ENCODE data around the gene IQCN.

The IQCN gene

GRCh38 chr19:18225355-18225701, 48.9 kb downstream of the IQCN start:
- no peak overlapping the region for H3K27ac ChIP-seq (ENCODE audit: low read length)
- H3K4me3 ChIP-seq (ENCODE audit: low read depth in 1 of 2, low read length in 2 of 2) = peak overlapping the region in 1 of 2 donors; percentile 57

GRCh38 chr19:18224525-18225354, 49.5 kb downstream of the IQCN start:
- Histone ChIP-seq H3K27me3 (ENCODE audit: low read depth, low read length) (peaks cover 15% of the 10 kb centered on the region), H3K4me3 (ENCODE audit: low read depth in 1 of 2, low read length in 2 of 2) (peak overlapping the region; percentile 57 to 65), H3K4me1 (ENCODE audit: control insufficient read depth in 1 of 2, insufficient read depth in 2 of 2, low read length in 2 of 2) (peaks cover 0 to 38% of the 10 kb centered on the region in 2 donors), H3K36me3 (ENCODE audit: control insufficient read depth in 1 of 2, insufficient read depth in 2 of 2, low read length in 2 of 2) (no peaks in the 10 kb centered on the region), H3K9me3 (ENCODE audit: control insufficient read depth in 1 of 2, low read length in 2 of 2) (no peaks in the 10 kb centered on the region), H3K27ac (ENCODE audit: low read length) (no peak overlapping the region)

More at GRCh38 chr19:18225355-18225701, 48.9 kb downstream of the IQCN start:
- H3K36me3 ChIP-seq (ENCODE audit: control insufficient read depth in 1 of 2, insufficient read depth in 2 of 2, low read length in 2 of 2) = no peaks in the 10 kb centered on the region
- peaks cover 0 to 38% of the 10 kb centered on the region in 2 donors for H3K4me1 ChIP-seq (ENCODE audit: control insufficient read depth in 1 of 2, insufficient read depth in 2 of 2, low read length in 2 of 2)
- no peaks in the 10 kb centered on the region for H3K9me3 ChIP-seq (ENCODE audit: control insufficient read depth in 1 of 2, low read length in 2 of 2)
- peaks cover 15% of the 10 kb centered on the region for H3K27me3 ChIP-seq (ENCODE audit: low read depth, low read length)

- no peaks in the 10 kb centered on the region for H3K36me3 ChIP-seq (ENCODE audit: control insufficient read depth in 1 of 2, insufficient read depth in 2 of 2, low read length in 2 of 2)
- H3K27me3 ChIP-seq (ENCODE audit: low read depth, low read length) = peaks cover 15% of the 10 kb centered on the region
- H3K9me3 ChIP-seq (ENCODE audit: control insufficient read depth in 1 of 2, low read length in 2 of 2) = no peaks in the 10 kb centered on the region
- H3K27ac ChIP-seq (ENCODE audit: low read length) = no peak overlapping the region
- peaks cover 0 to 38% of the 10 kb centered on the region in 2 donors for H3K4me1 ChIP-seq (ENCODE audit: control insufficient read depth in 1 of 2, insufficient read depth in 2 of 2, low read length in 2 of 2)
- peak overlapping the region; percentile 57 to 65 for H3K4me3 ChIP-seq (ENCODE audit: low read depth in 1 of 2, low read length in 2 of 2)
These were observed 50.3 kb downstream of the IQCN start for GRCh38 chr19:18223860-18224524.

- Histone ChIP-seq H3K27ac (ENCODE audit: low read length) (no peak overlapping the region), H3K36me3 (ENCODE audit: control insufficient read depth in 1 of 2, insufficient read depth in 2 of 2, low read length in 2 of 2) (no peaks in the 10 kb centered on the region), H3K4me1 (ENCODE audit: control insufficient read depth in 1 of 2, insufficient read depth in 2 of 2, low read length in 2 of 2) (peaks cover 0 to 32% of the 10 kb centered on the region in 2 donors), H3K9me3 (ENCODE audit: control insufficient read depth in 1 of 2, low read length in 2 of 2) (no peaks in the 10 kb centered on the region), H3K4me3 (ENCODE audit: low read depth in 1 of 2, low read length in 2 of 2) (no peak overlapping the region), H3K27me3 (ENCODE audit: low read depth, low read length) (peaks cover 8% of the 10 kb centered on the region)
These were observed 52.2 kb downstream of the IQCN start for GRCh38 chr19:18221815-18222725.

GRCh38 chr19:18220632-18221275, 53.5 kb downstream of the IQCN start:
- Histone ChIP-seq H3K36me3 (ENCODE audit: control insufficient read depth in 1 of 2, insufficient read depth in 2 of 2, low read length in 2 of 2) (no peaks in the 10 kb centered on the region), H3K27ac (ENCODE audit: low read length) (no peak overlapping the region), H3K4me1 (ENCODE audit: control insufficient read depth in 1 of 2, insufficient read depth in 2 of 2, low read length in 2 of 2) (peaks cover 0 to 19% of the 10 kb centered on the region in 2 donors), H3K4me3 (ENCODE audit: low read depth in 1 of 2, low read length in 2 of 2) (no peak overlapping the region), H3K27me3 (ENCODE audit: low read depth, low read length) (peaks cover 7% of the 10 kb centered on the region), H3K9me3 (ENCODE audit: control insufficient read depth in 1 of 2, low read length in 2 of 2) (no peaks in the 10 kb centered on the region)

GRCh38 chr19:18219911-18220631, 54.2 kb downstream of the IQCN start:
- H3K27me3 ChIP-seq (ENCODE audit: low read depth, low read length) = peaks cover under 1% of the 10 kb centered on the region
- H3K4me1 ChIP-seq (ENCODE audit: control insufficient read depth in 1 of 2, insufficient read depth in 2 of 2, low read length in 2 of 2) = peaks cover 0 to 12% of the 10 kb centered on the region in 2 donors
- no peak overlapping the region for H3K4me3 ChIP-seq (ENCODE audit: low read depth in 1 of 2, low read length in 2 of 2)
- H3K9me3 ChIP-seq (ENCODE audit: control insufficient read depth in 1 of 2, low read length in 2 of 2) = no peaks in the 10 kb centered on the region
- H3K27ac ChIP-seq (ENCODE audit: low read length) = no peak overlapping the region
- H3K36me3 ChIP-seq (ENCODE audit: control insufficient read depth in 1 of 2, insufficient read depth in 2 of 2, low read length in 2 of 2) = no peaks in the 10 kb centered on the region

GRCh38 chr19:18218600-18218999, 55.7 kb downstream of the IQCN start:
- Histone ChIP-seq H3K4me3 (ENCODE audit: low read depth in 1 of 2, low read length in 2 of 2) (no peak overlapping the region), H3K27me3 (ENCODE audit: low read depth, low read length) (no peaks in the 10 kb centered on the region), H3K4me1 (ENCODE audit: control insufficient read depth in 1 of 2, insufficient read depth in 2 of 2, low read length in 2 of 2) (no peaks in the 10 kb centered on the region), H3K9me3 (ENCODE audit: control insufficient read depth in 1 of 2, low read length in 2 of 2) (no peaks in the 10 kb centered on the region), H3K27ac (ENCODE audit: low read length) (no peak overlapping the region), H3K36me3 (ENCODE audit: control insufficient read depth in 1 of 2, insufficient read depth in 2 of 2, low read length in 2 of 2) (peaks cover 0 to under 1% of the 10 kb centered on the region in 2 donors)

- no peak overlapping the region for H3K27ac ChIP-seq (ENCODE audit: low read length)
- H3K27me3 ChIP-seq (ENCODE audit: low read depth, low read length) = no peaks in the 10 kb centered on the region
- H3K9me3 ChIP-seq (ENCODE audit: control insufficient read depth in 1 of 2, low read length in 2 of 2) = no peaks in the 10 kb centered on the region
- no peaks in the 10 kb centered on the region for H3K4me1 ChIP-seq (ENCODE audit: control insufficient read depth in 1 of 2, insufficient read depth in 2 of 2, low read length in 2 of 2)
- peaks cover 0 to 3% of the 10 kb centered on the region in 2 donors for H3K36me3 ChIP-seq (ENCODE audit: control insufficient read depth in 1 of 2, insufficient read depth in 2 of 2, low read length in 2 of 2)
- no peak overlapping the region for H3K4me3 ChIP-seq (ENCODE audit: low read depth in 1 of 2, low read length in 2 of 2)
These were observed 56.1 kb downstream of the IQCN start for GRCh38 chr19:18218159-18218558.

- Histone ChIP-seq H3K27me3 (ENCODE audit: low read depth, low read length) (no peaks in the 10 kb centered on the region), H3K27ac (ENCODE audit: low read length) (no peak overlapping the region), H3K9me3 (ENCODE audit: control insufficient read depth in 1 of 2, low read length in 2 of 2) (no peaks in the 10 kb centered on the region), H3K4me3 (ENCODE audit: low read depth in 1 of 2, low read length in 2 of 2) (no peak overlapping the region), H3K36me3 (ENCODE audit: control insufficient read depth in 1 of 2, insufficient read depth in 2 of 2, low read length in 2 of 2) (peaks cover 0 to 3% of the 10 kb centered on the region in 2 donors), H3K4me1 (ENCODE audit: control insufficient read depth in 1 of 2, insufficient read depth in 2 of 2, low read length in 2 of 2) (no peaks in the 10 kb centered on the region)
These were observed 57.5 kb downstream of the IQCN start for GRCh38 chr19:18216789-18217188.

GRCh38 chr19:18214779-18215433, 59.3 kb downstream of the IQCN start:
- no peaks in the 10 kb centered on the region for H3K4me1 ChIP-seq (ENCODE audit: control insufficient read depth in 1 of 2, insufficient read depth in 2 of 2, low read length in 2 of 2)
- no peaks in the 10 kb centered on the region for H3K9me3 ChIP-seq (ENCODE audit: control insufficient read depth in 1 of 2, low read length in 2 of 2)
- H3K36me3 ChIP-seq (ENCODE audit: control insufficient read depth in 1 of 2, insufficient read depth in 2 of 2, low read length in 2 of 2) = peaks cover 0 to 3% of the 10 kb centered on the region in 2 donors
- no peak overlapping the region for H3K4me3 ChIP-seq (ENCODE audit: low read depth in 1 of 2, low read length in 2 of 2)
- H3K27ac ChIP-seq (ENCODE audit: low read length) = no peak overlapping the region
- no peaks in the 10 kb centered on the region for H3K27me3 ChIP-seq (ENCODE audit: low read depth, low read length)
